Regular cardiac myocyte (primary cell): ENCODE measurements around the gene MEGF11. TPM values are rescaled to one million over a fixed set of nuclear protein-coding genes. Genes with fewer than 3 reads are reported as not detected.

Experiments
- total RNA-seq: library from RNA; depleted of rRNA; stranded (reverse); fragments of >200 nt; gene quantifications from 2 replicates; pipeline ENCODE4 v1.2.3, GENCODE V29; 2014

Gene MEGF11
- total RNA-seq: not detected in 2 replicates

DNA sequence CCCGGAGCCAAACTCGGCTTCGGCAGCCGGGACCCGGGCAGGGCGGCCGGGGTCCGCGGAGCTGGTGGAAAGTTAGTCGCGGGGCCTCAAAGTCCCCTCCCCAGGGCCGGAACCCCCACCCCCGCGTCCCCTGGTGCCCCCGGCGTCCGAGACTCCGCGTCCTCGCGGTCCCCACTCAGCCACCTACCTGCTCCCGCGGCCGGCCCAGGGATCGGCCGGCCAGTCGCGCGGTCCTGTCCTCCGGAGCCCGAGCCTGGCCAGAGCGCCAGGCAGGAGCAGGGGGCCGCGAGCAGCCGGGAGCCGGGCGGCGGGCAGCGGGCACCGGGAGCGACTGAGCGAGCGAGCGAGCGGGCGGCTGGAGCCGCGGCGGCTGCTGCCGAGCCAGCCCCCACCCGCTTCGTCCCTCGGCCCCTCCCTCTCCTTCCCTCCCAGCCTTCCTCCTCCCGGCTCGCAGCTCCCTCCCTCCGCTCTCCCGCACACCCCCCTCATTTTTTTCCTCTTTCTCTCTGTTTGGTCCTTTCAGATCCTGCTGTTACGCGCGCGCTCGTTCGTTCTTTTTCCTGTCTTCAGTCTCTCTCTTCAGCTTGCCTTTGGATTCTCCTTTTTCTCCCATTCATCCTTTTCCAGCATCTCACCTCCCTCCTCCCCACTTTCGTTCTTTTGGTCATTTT lies at the start of gene MEGF11:
Gene MEGF11 (minus strand): TSS at position 333 of the 671 bp plus-strand sequence. CDS start 125,347 bp downstream, outside the sequence.

GRCh38 chr15:66293419-66294156 lies 40.0 kb upstream of the MEGF11 start, which contains the start of gene DIS3L:
Gene DIS3L (plus strand): TSS chr15:66293568. CDS start chr15:66293597, 29 bp downstream.

DNA sequence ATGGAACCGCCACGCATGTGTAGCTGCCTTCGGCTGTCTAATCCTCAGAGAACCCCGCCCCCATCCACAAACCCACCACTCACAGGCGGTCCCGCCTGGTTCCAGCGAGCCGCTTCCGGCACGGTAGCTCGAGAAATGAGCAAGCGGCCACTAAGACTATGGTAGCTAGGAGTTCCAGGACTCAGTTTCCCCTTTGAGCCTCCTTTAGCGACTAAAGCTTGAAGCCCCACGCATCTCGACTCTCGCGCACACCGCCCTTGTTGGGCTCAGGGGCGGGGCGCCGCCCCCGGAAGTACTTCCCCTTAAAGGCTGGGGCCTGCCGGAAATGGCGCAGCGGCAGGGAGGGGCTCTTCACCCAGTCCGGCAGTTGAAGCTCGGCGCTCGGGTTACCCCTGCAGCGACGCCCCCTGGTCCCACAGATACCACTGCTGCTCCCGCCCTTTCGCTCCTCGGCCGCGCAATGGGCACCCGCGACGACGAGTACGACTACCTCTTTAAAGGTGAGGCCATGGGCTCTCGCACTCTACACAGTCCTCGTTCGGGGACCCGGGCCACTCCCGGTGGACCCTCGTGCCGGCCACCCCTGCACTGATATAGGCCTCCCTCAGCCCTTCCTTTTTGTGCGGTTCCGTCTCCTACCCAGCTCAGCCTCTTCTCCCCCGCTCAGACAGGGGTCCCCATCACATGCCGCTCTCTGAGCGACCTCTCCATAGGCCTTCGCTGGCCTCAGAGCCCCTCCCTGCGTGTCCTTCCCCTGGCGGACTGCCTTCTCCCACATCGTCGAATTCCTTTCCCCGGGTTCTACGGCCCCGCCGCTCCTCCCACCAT lies 384.2 kb downstream of the MEGF11 start, which contains the start of gene RAB11A:
Gene RAB11A (plus strand): TSS at position 366 of the 828 bp plus-strand sequence. CDS start 95 bp downstream, at position 461.

Other genes with a start within 250 kb of the MEGF11 start
- gene DIS3L, start 39.8 kb upstream of the MEGF11 start, total RNA-seq: 15.0 and 24.5 TPM in 2 replicates
- gene TIPIN, start 102.9 kb upstream of the MEGF11 start, total RNA-seq: 13.0 and 20.7 TPM in 2 replicates
- gene MAP2K1, start 133.2 kb upstream of the MEGF11 start, total RNA-seq: 61.4 and 88.2 TPM in 2 replicates
- gene SNAPC5, start 244.0 kb upstream of the MEGF11 start, total RNA-seq: 25.5 and 28.5 TPM in 2 replicates